K562 (cell line): ENCODE results near the gene ZBTB22. TPM values are rescaled to one million over a fixed set of nuclear protein-coding genes. Genes with fewer than 3 reads are reported as not detected.

Experiments used
- AFF1 ChIP-seq, 2 experiments: fragments of 450-650 bp; IDR thresholded peaks; 2 replicates each; pipeline ENCODE4 v1.6.1; 2018; ENCODE audit warnings: mild to moderate bottlenecking in 2 of 2, low read depth in 1 of 2; ENCODE audit not compliant: partially characterized antibody in 2 of 2
- BRD4 ChIP-seq: fragments of 200-600 bp; sonication (generic); IDR thresholded peaks from 2 replicates; pipeline ENCODE4 v1.6.1; 2017; ENCODE audit warnings: inconsistent platforms
- COPS2 ChIP-seq: fragments of 450-650 bp; conservative IDR thresholded peaks from 2 replicates; pipeline ENCODE4 v1.6.1; 2016; ENCODE audit warnings: mild to moderate bottlenecking, moderate library complexity
- DMBX1 ChIP-seq: fragments of 250-450 bp; sonication (Bioruptor Pico); IDR thresholded peaks from 2 replicates; pipeline ENCODE4 v1.8.0; 2022; ENCODE audit warnings: inconsistent platforms, mild to moderate bottlenecking, moderate library complexity, borderline replicate concordance
- EHMT2 ChIP-seq: fragments of 450-650 bp; IDR thresholded peaks from 2 replicates; pipeline ENCODE4 v1.6.1; 2018; ENCODE audit warnings: antibody characterized with exemption
- HDAC3 ChIP-seq: fragments of 450-650 bp; IDR thresholded peaks from 2 replicates; pipeline ENCODE4 v1.6.1; 2018; ENCODE audit warnings: borderline replicate concordance, mild to moderate bottlenecking, moderate library complexity; ENCODE audit not compliant: partially characterized antibody
- HNRNPL ChIP-seq: fragments of 200-400 bp; formaldehyde crosslinking; IDR thresholded peaks from 2 replicates; pipeline ENCODE4 v1.6.1; 2017; ENCODE audit warnings: low read depth, mild to moderate bottlenecking, low read length
- MLX ChIP-seq, 2 experiments: fragments of 450-650 bp in 1 of 2; sonication (generic) in 1 of 2; formaldehyde crosslinking; conservative IDR thresholded peaks; 2 replicates each; pipeline versions ENCODE4 v1.4.0 to v1.8.1; 2020 to 2022; ENCODE audit warnings: mild to moderate bottlenecking in 1 of 2, missing genetic modification reagents in 1 of 2
- MTA3 ChIP-seq: fragments of 450-650 bp; formaldehyde crosslinking; IDR thresholded peaks from 2 replicates; pipeline ENCODE4 v1.6.1; 2017; ENCODE audit warnings: mild to moderate bottlenecking, borderline replicate concordance
- RBFOX2 ChIP-seq: fragments of 200-400 bp; formaldehyde crosslinking; IDR thresholded peaks from 2 replicates; pipeline ENCODE4 v1.6.1; 2017; ENCODE audit warnings: low read depth, mild to moderate bottlenecking, low read length, moderate library complexity
- SMAD4 ChIP-seq: fragments of 250-450 bp; sonication (Bioruptor Pico); conservative IDR thresholded peaks from 2 replicates; pipeline ENCODE4 v1.8.0; 2021; ENCODE audit warnings: inconsistent platforms, mild to moderate bottlenecking, moderate library complexity
- SNIP1 ChIP-seq: fragments of 450-650 bp; IDR thresholded peaks from 2 replicates; pipeline ENCODE4 v1.7.1; 2017; ENCODE audit warnings: low read depth, mild to moderate bottlenecking
- SRSF7 ChIP-seq: fragments of 200-400 bp; formaldehyde crosslinking; optimal IDR thresholded peaks from 2 replicates; pipeline ENCODE3; 2017; ENCODE audit warnings: mild to moderate bottlenecking, low read depth, low read length
- YY1 ChIP-seq, 3 experiments: IDR thresholded peaks; 2 replicates each; pipeline ENCODE4 v1.6.1; 2011; ENCODE audit warnings: low read length in 2 of 3, mild to moderate bottlenecking in 2 of 3, moderate library complexity in 2 of 3, borderline replicate concordance in 1 of 3, control low read depth in 1 of 3, low read depth in 1 of 3; ENCODE audit not compliant: insufficient read depth in 3 of 3, insufficient replicate concordance in 2 of 3, control insufficient read depth in 1 of 3, insufficient read length in 1 of 3; ENCODE audit errors: extremely low read depth in 1 of 3
- ZBTB7A ChIP-seq: IDR thresholded peaks from 2 replicates; pipeline ENCODE4 v1.6.1; 2011; ENCODE audit warnings: low read depth, mild to moderate bottlenecking, low read length, moderate library complexity, borderline replicate concordance; ENCODE audit not compliant: control insufficient read depth
- ZC3H11A ChIP-seq: IDR thresholded peaks from 2 replicates; pipeline ENCODE4 v1.6.1; 2012; ENCODE audit warnings: low read depth, low read length, improper control_type of control experiment
- ZKSCAN8 ChIP-seq: fragments of 200-800 bp; sonication (Bioruptor generic); IDR thresholded peaks from 2 replicates; pipeline ENCODE4 v1.6.1; 2016; ENCODE audit warnings: missing genetic modification characterization, missing compliant biosample characterization
- ZNF717 ChIP-seq: fragments of 250-450 bp; sonication (Bioruptor Pico); IDR thresholded peaks from 2 replicates; pipeline ENCODE4 v1.5.0; 2021
- ZNF785 ChIP-seq: fragments of 250-450 bp; sonication (Bioruptor Pico); IDR thresholded peaks from 2 replicates; pipeline ENCODE4 v1.4.0; 2020; ENCODE audit warnings: mild to moderate bottlenecking
- polyA plus RNA-seq, 8 experiments: library from polyadenylated mRNA; depleted of rRNA in 4 of 8; stranded (reverse) in 5 of 8; unstranded in 3 of 8; fragments of >200 nt; fragmentation: Nextera tagmentation in 2 of 8; fragmentation: Illumina TruSeq in 1 of 8; extraction: Ambion mirVana in 2 of 8; extraction: Trizol in 1 of 8; gene quantifications; 2 replicates each; pipeline versions ENCODE4 v1.2.1 to v1.2.3, GENCODE V29; 2011 to 2014; ENCODE audit warnings: inconsistent platforms in 1 of 8, missing spikeins in 1 of 8
- total RNA-seq, 7 experiments: library from RNA; depleted of rRNA in 6 of 7; stranded (reverse); fragments of >200 nt in 6 of 7; fragmentation: Illumina TruSeq in 2 of 7; extraction: Trizol in 2 of 7; gene quantifications; 2 replicates each; pipeline versions ENCODE4 v1.2.1 to v1.2.3, GENCODE V29; 2011 to 2021; ENCODE audit warnings: low replicate concordance in 1 of 7
- TF ChIP-seq, protein P1 (sequence below): IDR thresholded peaks from 2 replicates; pipeline ENCODE4 v1.6.1; 2016; ENCODE audit warnings: missing genetic modification characterization, missing compliant biosample characterization

Gene ZBTB22
- total and polyA plus RNA-seq, 9 of the 15 experiments (the other 6 are each of a cell fraction or from before 2014, with no cell fraction given), result 0.21 to 11.9 (median 7.1) TPM

- TF ChIP-seq, protein P1, sequence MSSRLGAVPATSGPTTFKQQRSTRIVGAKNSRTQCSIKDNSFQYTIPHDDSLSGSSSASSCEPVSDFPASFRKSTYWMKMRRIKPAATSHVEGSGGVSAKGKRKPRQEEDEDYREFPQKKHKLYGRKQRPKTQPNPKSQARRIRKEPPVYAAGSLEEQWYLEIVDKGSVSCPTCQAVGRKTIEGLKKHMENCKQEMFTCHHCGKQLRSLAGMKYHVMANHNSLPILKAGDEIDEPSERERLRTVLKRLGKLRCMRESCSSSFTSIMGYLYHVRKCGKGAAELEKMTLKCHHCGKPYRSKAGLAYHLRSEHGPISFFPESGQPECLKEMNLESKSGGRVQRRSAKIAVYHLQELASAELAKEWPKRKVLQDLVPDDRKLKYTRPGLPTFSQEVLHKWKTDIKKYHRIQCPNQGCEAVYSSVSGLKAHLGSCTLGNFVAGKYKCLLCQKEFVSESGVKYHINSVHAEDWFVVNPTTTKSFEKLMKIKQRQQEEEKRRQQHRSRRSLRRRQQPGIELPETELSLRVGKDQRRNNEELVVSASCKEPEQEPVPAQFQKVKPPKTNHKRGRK (tag), result no peak
- TF ChIP-seq ZC3H11A, result no peak
- peak; percentile 41 for TF ChIP-seq ZBTB7A
- no peak for TF ChIP-seq AFF1 (IDR thresholded peaks at IDR 0.05; ENCODE audit: low read depth in 1 of 2, partially characterized antibody in 2 of 2)
- no peak for TF ChIP-seq ZKSCAN8 (CRISPR knock-in tag)
- no peak for TF ChIP-seq EHMT2
- TF ChIP-seq COPS2, result no peak
- no peak for TF ChIP-seq SMAD4 (CRISPR knock-in tag)
- peak; percentile 22; the same call in 1 of the 2 replicates for TF ChIP-seq MTA3
- no peak for TF ChIP-seq SNIP1
- TF ChIP-seq ZNF785 (CRISPR knock-in tag), result no peak
- no peak for TF ChIP-seq MLX (CRISPR knock-in tag; conservative IDR thresholded peaks at IDR 0.05)
- peak; percentile 36 for TF ChIP-seq RBFOX2
- TF ChIP-seq HDAC3, result no peak
- no peak for TF ChIP-seq ZNF717 (CRISPR knock-in tag)
- TF ChIP-seq YY1 (IDR thresholded peaks at IDR 0.05; ENCODE audit: borderline replicate concordance in 1 of 3, control insufficient read depth in 1 of 3, extremely low read depth in 1 of 3, insufficient read depth in 3 of 3, insufficient read length in 1 of 3, insufficient replicate concordance in 2 of 3, low read depth in 1 of 3, low read length in 2 of 3), result peak in 1 of 3 experiments; percentile 7
- 0 out of 2 replicates have a peak, but pooled peaks have one; percentile 21 for TF ChIP-seq DMBX1
- TF ChIP-seq BRD4, result no peak
- no peak for TF ChIP-seq SRSF7
- TF ChIP-seq HNRNPL, result no peak
Measured at GRCh38 chr6:33313105-33313708, 4.3 kb downstream of the ZBTB22 start (continued).
